C4-2B (cell line): ENCODE data around the gene RGS7.

Source experiments
- ZFX ChIP-seq: fragments of 450-650 bp; IDR thresholded peaks from 2 replicates; pipeline ENCODE4 v1.6.1; 2017
- TF ChIP-seq, protein P1 (sequence below): fragments of 450-650 bp; conservative IDR thresholded peaks from 2 replicates; pipeline ENCODE4 v1.5.1; 2017; ENCODE audit warnings: mild to moderate bottlenecking

DNA sequence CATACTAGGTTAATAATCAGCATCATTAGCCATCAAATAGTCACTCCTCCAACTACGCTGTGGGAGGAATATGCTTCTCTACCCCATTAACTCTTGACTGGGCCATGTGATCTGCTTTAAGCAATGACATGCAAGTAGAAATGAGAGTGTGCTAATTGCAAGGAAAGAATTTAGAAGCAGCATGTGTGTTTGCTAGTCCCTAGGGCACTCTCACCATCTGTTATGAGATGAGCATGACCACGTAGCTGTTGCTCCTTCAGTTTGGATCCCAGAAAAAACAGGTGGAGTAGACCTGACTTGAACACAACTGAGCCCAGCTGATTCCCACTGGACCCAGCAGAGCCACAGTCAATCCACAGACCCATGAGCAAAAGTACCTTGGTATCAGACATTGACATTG, 19.7 kb upstream of the RGS7 start:
- TF ChIP-seq, protein P1, sequence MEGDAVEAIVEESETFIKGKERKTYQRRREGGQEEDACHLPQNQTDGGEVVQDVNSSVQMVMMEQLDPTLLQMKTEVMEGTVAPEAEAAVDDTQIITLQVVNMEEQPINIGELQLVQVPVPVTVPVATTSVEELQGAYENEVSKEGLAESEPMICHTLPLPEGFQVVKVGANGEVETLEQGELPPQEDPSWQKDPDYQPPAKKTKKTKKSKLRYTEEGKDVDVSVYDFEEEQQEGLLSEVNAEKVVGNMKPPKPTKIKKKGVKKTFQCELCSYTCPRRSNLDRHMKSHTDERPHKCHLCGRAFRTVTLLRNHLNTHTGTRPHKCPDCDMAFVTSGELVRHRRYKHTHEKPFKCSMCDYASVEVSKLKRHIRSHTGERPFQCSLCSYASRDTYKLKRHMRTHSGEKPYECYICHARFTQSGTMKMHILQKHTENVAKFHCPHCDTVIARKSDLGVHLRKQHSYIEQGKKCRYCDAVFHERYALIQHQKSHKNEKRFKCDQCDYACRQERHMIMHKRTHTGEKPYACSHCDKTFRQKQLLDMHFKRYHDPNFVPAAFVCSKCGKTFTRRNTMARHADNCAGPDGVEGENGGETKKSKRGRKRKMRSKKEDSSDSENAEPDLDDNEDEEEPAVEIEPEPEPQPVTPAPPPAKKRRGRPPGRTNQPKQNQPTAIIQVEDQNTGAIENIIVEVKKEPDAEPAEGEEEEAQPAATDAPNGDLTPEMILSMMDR, result no peak
- no peak for TF ChIP-seq ZFX
